ENCODE data around the gene SERPINB10. TPM values are rescaled to one million over a fixed set of nuclear protein-coding genes. Genes with fewer than 3 reads are reported as not detected.

SERPINB10 gene
- polyA plus RNA-seq, 3 donors, result 1.3 to 2.0 (median 1.3) TPM

DNA sequence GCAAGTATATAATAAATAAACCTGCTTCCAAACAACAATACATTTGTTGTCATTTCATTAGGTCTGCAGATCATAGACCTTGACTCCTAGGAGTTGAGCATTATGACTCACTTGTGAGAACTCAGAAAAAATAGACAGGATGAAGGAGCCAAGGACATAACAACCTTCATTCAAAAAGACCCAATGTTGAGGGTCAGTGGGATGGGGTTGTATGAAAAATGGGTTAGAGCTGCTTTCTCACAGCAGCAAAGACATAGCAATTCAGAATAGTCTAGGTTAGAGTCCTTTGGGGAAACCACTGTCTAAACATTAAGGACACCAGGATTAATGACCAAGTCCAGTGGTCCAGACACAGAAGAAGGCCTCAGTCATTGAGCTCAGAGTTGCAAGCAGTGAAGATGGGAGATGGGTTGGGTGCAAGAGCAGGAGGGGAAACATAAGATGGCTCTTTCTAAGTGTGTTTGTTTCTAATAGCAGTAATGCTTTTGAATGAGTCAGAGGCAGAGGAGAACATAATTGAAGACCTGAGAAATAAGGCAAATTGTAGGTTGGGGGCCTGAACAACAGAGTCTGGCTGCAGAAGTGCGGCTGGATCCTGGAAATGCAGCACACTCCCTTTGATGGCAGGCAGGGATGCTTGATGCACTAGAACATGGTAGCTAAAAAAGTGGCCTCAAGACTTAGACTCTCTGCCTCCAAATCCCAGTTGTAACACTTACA is 3.7 kb upstream of the SERPINB10 start:
- H3K9ac ChIP-seq (ENCODE audit: insufficient read depth, low read length, poor library complexity, severe bottlenecking), result no peak overlapping the region
- WGBS (ENCODE audit: insufficient coverage), result 100% methylated on average over 1 of the region's 1 CpG
- peaks cover 27 to 41% of the 10 kb centered on the region in 2 donors for H3K4me1 ChIP-seq (ENCODE audit: control insufficient read depth in 1 of 2, insufficient read depth in 2 of 2, low read length in 2 of 2)
- H3K79me2 ChIP-seq (ENCODE audit: insufficient read depth, low read length), result peaks cover 60% of the 10 kb centered on the region
- Mint-ChIP-seq H3K27ac (peak overlapping the region in 4 of 7 donors; percentile 10 to 82 (median 50)), H3K4me1 (peaks cover 64% of the 10 kb centered on the region), H3K36me3 (peaks cover 37 to 53% of the 10 kb centered on the region in 2 donors), H3K27me3 (ENCODE audit: low read depth in 3 of 3) (peaks cover 0 to 2% (median 0%) of the 10 kb centered on the region in 3 donors), H3K4me3 (no peak overlapping the region), H3K9me3 (peaks cover 0 to 6% (median 3%) of the 10 kb centered on the region in 7 donors)
- no peaks in the 10 kb centered on the region for H3K27me3 ChIP-seq (ENCODE audit: control insufficient read depth in 2 of 2, insufficient read depth in 2 of 2, low read length in 2 of 2)
- DNase-seq, result peak in 1 of 3 donors; percentile 48
- H3K36me3 ChIP-seq (replicated peaks in 1 of 2; ENCODE audit: control insufficient read depth in 1 of 2, insufficient read depth in 2 of 2, low read length in 2 of 2), result peaks cover 25 to 53% of the 10 kb centered on the region in 2 donors
- intact Hi-C loops (cut with micrococcal nuclease), result no loop called here
- H2AFZ ChIP-seq (ENCODE audit: insufficient read depth, low read depth, low read length, poor library complexity, severe bottlenecking), result no peak overlapping the region
- TF ChIP-seq, protein P1, sequence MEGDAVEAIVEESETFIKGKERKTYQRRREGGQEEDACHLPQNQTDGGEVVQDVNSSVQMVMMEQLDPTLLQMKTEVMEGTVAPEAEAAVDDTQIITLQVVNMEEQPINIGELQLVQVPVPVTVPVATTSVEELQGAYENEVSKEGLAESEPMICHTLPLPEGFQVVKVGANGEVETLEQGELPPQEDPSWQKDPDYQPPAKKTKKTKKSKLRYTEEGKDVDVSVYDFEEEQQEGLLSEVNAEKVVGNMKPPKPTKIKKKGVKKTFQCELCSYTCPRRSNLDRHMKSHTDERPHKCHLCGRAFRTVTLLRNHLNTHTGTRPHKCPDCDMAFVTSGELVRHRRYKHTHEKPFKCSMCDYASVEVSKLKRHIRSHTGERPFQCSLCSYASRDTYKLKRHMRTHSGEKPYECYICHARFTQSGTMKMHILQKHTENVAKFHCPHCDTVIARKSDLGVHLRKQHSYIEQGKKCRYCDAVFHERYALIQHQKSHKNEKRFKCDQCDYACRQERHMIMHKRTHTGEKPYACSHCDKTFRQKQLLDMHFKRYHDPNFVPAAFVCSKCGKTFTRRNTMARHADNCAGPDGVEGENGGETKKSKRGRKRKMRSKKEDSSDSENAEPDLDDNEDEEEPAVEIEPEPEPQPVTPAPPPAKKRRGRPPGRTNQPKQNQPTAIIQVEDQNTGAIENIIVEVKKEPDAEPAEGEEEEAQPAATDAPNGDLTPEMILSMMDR (IDR thresholded peaks at IDR 0.05), result no peak
- peaks cover 0 to 2% of the 10 kb centered on the region in 2 donors for H3K9me3 ChIP-seq (replicated peaks in 1 of 2; ENCODE audit: control insufficient read depth in 1 of 2, insufficient read depth in 1 of 2, low read length in 2 of 2)
- no peak overlapping the region for H3K27ac ChIP-seq (ENCODE audit: low read depth in 1 of 2, low read length in 2 of 2)
- no peaks in the 10 kb centered on the region for H4K20me1 ChIP-seq (ENCODE audit: insufficient read depth, low read length)
- H3K4me2 ChIP-seq (replicated peaks; ENCODE audit: extremely low read depth, low read length, poor library complexity, severe bottlenecking), result no peak overlapping the region
- no peak overlapping the region for H3K4me3 ChIP-seq (replicated peaks in 1 of 3; ENCODE audit: low read depth in 2 of 3, low read length in 3 of 3)

DNA sequence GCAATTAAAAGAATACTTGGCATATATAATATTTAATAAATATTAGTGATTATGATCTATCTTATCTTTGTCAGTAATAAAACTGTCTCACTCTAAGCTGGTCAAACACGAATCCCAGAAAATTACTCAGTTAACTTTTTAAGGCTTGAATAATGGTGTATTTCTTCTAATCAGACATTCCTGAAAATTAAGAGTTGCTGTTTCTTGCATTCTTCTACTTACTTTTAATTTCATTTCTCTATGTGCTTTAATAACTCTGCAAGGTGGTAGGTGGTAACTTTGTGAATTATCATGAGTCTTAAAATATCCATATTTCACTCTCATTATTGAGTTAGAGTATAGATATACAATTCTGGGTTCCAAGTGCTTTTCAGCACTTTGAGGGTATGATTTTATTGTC is 3.1 kb upstream of the SERPINB10 start:
- Histone ChIP-seq H3K4me1 (ENCODE audit: control insufficient read depth in 1 of 2, insufficient read depth in 2 of 2, low read length in 2 of 2) (peaks cover 29 to 48% of the 10 kb centered on the region in 2 donors), H3K27ac (ENCODE audit: low read depth in 1 of 2, low read length in 2 of 2) (no peak overlapping the region), H3K4me2 (replicated peaks; ENCODE audit: extremely low read depth, low read length, poor library complexity, severe bottlenecking) (no peak overlapping the region), H4K20me1 (ENCODE audit: insufficient read depth, low read length) (no peaks in the 10 kb centered on the region), H3K36me3 (replicated peaks in 1 of 2; ENCODE audit: control insufficient read depth in 1 of 2, insufficient read depth in 2 of 2, low read length in 2 of 2) (peaks cover 25 to 47% of the 10 kb centered on the region in 2 donors), H2AFZ (ENCODE audit: insufficient read depth, low read depth, low read length, poor library complexity, severe bottlenecking) (no peak overlapping the region), H3K27me3 (ENCODE audit: control insufficient read depth in 2 of 2, insufficient read depth in 2 of 2, low read length in 2 of 2) (no peaks in the 10 kb centered on the region), H3K9ac (ENCODE audit: insufficient read depth, low read length, poor library complexity, severe bottlenecking) (no peak overlapping the region), H3K4me3 (replicated peaks in 1 of 3; ENCODE audit: low read depth in 2 of 3, low read length in 3 of 3) (no peak overlapping the region), H3K79me2 (ENCODE audit: insufficient read depth, low read length) (peaks cover 60% of the 10 kb centered on the region), H3K9me3 (replicated peaks in 1 of 2; ENCODE audit: control insufficient read depth in 1 of 2, insufficient read depth in 1 of 2, low read length in 2 of 2) (peaks cover 0 to 2% of the 10 kb centered on the region in 2 donors)
- Mint-ChIP-seq H3K36me3 (peaks cover 35 to 49% of the 10 kb centered on the region in 2 donors), H3K27me3 (ENCODE audit: low read depth in 3 of 3) (peaks cover 0 to 2% (median 0%) of the 10 kb centered on the region in 3 donors), H3K4me1 (peaks cover 65% of the 10 kb centered on the region), H3K4me3 (no peak overlapping the region), H3K9me3 (peaks cover 0 to 6% (median 3%) of the 10 kb centered on the region in 7 donors), H3K27ac (peak overlapping the region in 1 of 7 donors; percentile 28)
- intact Hi-C loops (cut with micrococcal nuclease), result no loop called here
- TF ChIP-seq, protein P1 (IDR thresholded peaks at IDR 0.05), result no peak
- no CpG with 5 or more reads among the region's 1 CpG for WGBS (ENCODE audit: insufficient coverage)
- no peak for DNase-seq
